SK-MEL-5 (cell line): ENCODE data around the gene GAR1. TPM values are rescaled to one million over a fixed set of nuclear protein-coding genes. Genes with fewer than 3 reads are reported as not detected.

ENCODE experiments used
- total RNA-seq: library from RNA; depleted of rRNA; stranded (reverse); fragments of >200 nt; shearing (Covaris generic); gene quantifications from 2 replicates; pipeline ENCODE4 v1.2.3, GENCODE V29; 2014; rRNA removed

Gene GAR1
- total RNA-seq, 1 experiment from 2014 or later, result 9.9 TPM

Other genes starting within 250 kb of the GAR1 start
- 9.4 and 13.3 TPM in 2 replicates for gene CASP6, start 112.3 kb upstream of the GAR1 start, total RNA-seq
- 5.7 and 8.0 TPM in 2 replicates for gene PLA2G12A, start 85.7 kb upstream of the GAR1 start, total RNA-seq
- 0.26 and 0.69 TPM in 2 replicates for gene CFI, start 13.8 kb upstream of the GAR1 start, total RNA-seq
- not detected in 2 replicates for gene RRH, start 12.2 kb downstream of the GAR1 start, total RNA-seq
- gene LRIT3, start 32.3 kb downstream of the GAR1 start, total RNA-seq, result not detected in 2 replicates
- gene EGF, start 97.1 kb downstream of the GAR1 start, total RNA-seq, result 1.4 TPM in 2 replicates